CD8-positive, alpha-beta memory T cell (primary cell): Measurements from ENCODE around the gene APEH. TPM values are rescaled to one million over a fixed set of nuclear protein-coding genes. Genes with fewer than 3 reads are reported as not detected.

ENCODE experiments used
- CTCF ChIA-PET: fragments of 350-600 bp; sonication (Branson Sonifier 250); formaldehyde crosslinking; loops from one replicate; lab custom pipeline; 2021; ENCODE audit warnings: antibody characterized with exemption; lab: Charles Lee
- POLR2A ChIA-PET: fragments of 350-600 bp; sonication (Branson Sonifier 250); formaldehyde crosslinking; loops from one replicate; lab custom pipeline; 2021; ENCODE audit warnings: antibody characterized with exemption; lab: Charles Lee
- DNase-seq, 5 donors: peaks; one replicate each; pipeline versions ENCODE4 v3.0.0 to v3.0.0-alpha.2; 2020 to 2022; ENCODE audit warnings: mixed read lengths in 1 of 5
- H3K27ac ChIP-seq: one replicate; pipeline ENCODE4 v1.7.0; 2013; ENCODE audit warnings: low read depth, mild to moderate bottlenecking, low read length, moderate library complexity
- H3K27me3 ChIP-seq: 2 replicates; pipeline ENCODE4 v1.7.0; 2013; ENCODE audit warnings: low read length, mild to moderate bottlenecking; ENCODE audit not compliant: insufficient read depth, poor library complexity, severe bottlenecking
- H3K36me3 ChIP-seq: 2 replicates; pipeline ENCODE4 v1.7.0; 2013; ENCODE audit warnings: mild to moderate bottlenecking, low read length, moderate library complexity; ENCODE audit not compliant: insufficient read depth
- H3K4me1 ChIP-seq: 2 replicates; pipeline ENCODE4 v1.7.0; 2013; ENCODE audit warnings: mild to moderate bottlenecking, low read length, moderate library complexity; ENCODE audit not compliant: insufficient read depth
- H3K4me3 ChIP-seq: 2 replicates; pipeline ENCODE4 v1.7.0; 2013; ENCODE audit warnings: mild to moderate bottlenecking, low read length
- H3K9me3 ChIP-seq: 2 replicates; pipeline ENCODE4 v1.7.0; 2013; ENCODE audit warnings: mild to moderate bottlenecking, low read length
- H3K27ac Mint-ChIP-seq, 8 donors: one replicate each; pipeline ENCODE4 v1.8.0; 2020 to 2021; ENCODE audit warnings: mixed read lengths in 8 of 8, mild to moderate bottlenecking in 6 of 8, inconsistent platforms in 3 of 8, moderate library complexity in 3 of 8
- H3K27me3 Mint-ChIP-seq, 2 donors: one replicate each; pipeline ENCODE4 v1.8.0; 2020 to 2021; ENCODE audit warnings: mixed read lengths in 2 of 2, mild to moderate bottlenecking in 1 of 2, moderate library complexity in 1 of 2
- H3K36me3 Mint-ChIP-seq, 3 donors: one replicate each; pipeline ENCODE4 v1.8.0; 2020 to 2021; ENCODE audit warnings: mixed read lengths in 3 of 3, inconsistent platforms in 1 of 3, mild to moderate bottlenecking in 1 of 3
- H3K4me1 Mint-ChIP-seq, 3 donors: one replicate each; pipeline ENCODE4 v1.8.0; 2020 to 2021; ENCODE audit warnings: mixed read lengths in 3 of 3, inconsistent platforms in 1 of 3, mild to moderate bottlenecking in 1 of 3
- H3K4me3 Mint-ChIP-seq, 7 donors: one replicate each; pipeline ENCODE4 v1.8.0; 2020 to 2021; ENCODE audit warnings: mixed read lengths in 7 of 7, mild to moderate bottlenecking in 6 of 7, moderate library complexity in 4 of 7, inconsistent platforms in 2 of 7
- H3K9me3 Mint-ChIP-seq, 5 donors: one replicate each; pipeline ENCODE4 v1.8.0; 2020 to 2022; ENCODE audit warnings: mixed read lengths in 5 of 5, mild to moderate bottlenecking in 3 of 5, moderate library complexity in 2 of 5, inconsistent platforms in 1 of 5
- polyA plus RNA-seq: library from polyadenylated mRNA; unstranded; fragments of 300-500 nt; fragmentation: Illumina TruSeq; gene quantifications from one replicate; pipeline ENCODE4 v1.2.3, GENCODE V29; 2021
- total RNA-seq, 2 experiments: library from RNA; stranded (reverse); gene quantifications; one replicate each; pipeline ENCODE4 v1.2.3, GENCODE V29; 2021

APEH gene
- total and polyA plus RNA-seq, 3 experiments from 2014 or later: 119 to 194 (median 190) TPM

- no peak overlapping the region for H3K4me3 ChIP-seq
- no peaks in the 10 kb centered on the region for H3K9me3 Mint-ChIP-seq
- ChIA-PET CTCF (interaction anchor here (1.0 to 2.0 kb wide), 2 partner anchors 80 to 117 kb away, joined by 3 to 8 read pairs; no protein-coding TSS in a partner anchor), POLR2A (no interaction called here)
- peaks cover 30 to 52% (median 41%) of the 10 kb centered on the region in 3 donors for H3K4me1 Mint-ChIP-seq
- H3K36me3 ChIP-seq: no peaks in the 10 kb centered on the region
- H3K27ac Mint-ChIP-seq: peak overlapping the region; percentile 36 to 99 (median 97)
- no peak for DNase-seq
- H3K27me3 Mint-ChIP-seq: peaks cover 0 to 2% of the 10 kb centered on the region in 2 donors
- peak overlapping the region; percentile 91 to 96 (median 95) for H3K4me3 Mint-ChIP-seq
- H3K36me3 Mint-ChIP-seq: peaks cover 0 to 47% (median 0%) of the 10 kb centered on the region in 3 donors
- H3K27ac ChIP-seq: peak overlapping the region; percentile 97
- no peaks in the 10 kb centered on the region for H3K9me3 ChIP-seq
- H3K27me3 ChIP-seq: no peaks in the 10 kb centered on the region
- H3K4me1 ChIP-seq: peaks cover 21% of the 10 kb centered on the region
These were observed 48.0 kb downstream of the APEH start for GRCh38 chr3:49721896-49722781.

- ChIA-PET POLR2A (no interaction called here), CTCF (interaction anchor here (1.0 kb wide), 1 partner anchor 116 kb away, joined by 3 read pairs; no protein-coding TSS in a partner anchor)
- Histone ChIP-seq H3K36me3 (no peaks in the 10 kb centered on the region), H3K27ac (peak overlapping the region; percentile 97), H3K4me3 (peak overlapping the region; percentile 99), H3K9me3 (no peaks in the 10 kb centered on the region), H3K4me1 (peaks cover 21% of the 10 kb centered on the region), H3K27me3 (no peaks in the 10 kb centered on the region)
- DNase-seq: no peak
- Mint-ChIP-seq H3K27me3 (peaks cover 0 to 2% of the 10 kb centered on the region in 2 donors), H3K36me3 (peaks cover 0 to 55% (median 0%) of the 10 kb centered on the region in 3 donors), H3K27ac (peak overlapping the region; percentile 92 to 99 (median 98)), H3K4me1 (peaks cover 30 to 52% (median 41%) of the 10 kb centered on the region in 3 donors), H3K4me3 (peak overlapping the region; percentile 91 to 96 (median 95)), H3K9me3 (no peaks in the 10 kb centered on the region)
These were observed 48.7 kb downstream of the APEH start for GRCh38 chr3:49722896-49723295.

- peak overlapping the region; percentile 91 to 96 (median 95) for H3K4me3 Mint-ChIP-seq
- peak; percentile 36 to 73 (median 51) for DNase-seq
- peaks cover 0 to 58% (median 0%) of the 10 kb centered on the region in 3 donors for H3K36me3 Mint-ChIP-seq
- Histone ChIP-seq H3K27ac (peak overlapping the region; percentile 97), H3K9me3 (no peaks in the 10 kb centered on the region), H3K36me3 (no peaks in the 10 kb centered on the region), H3K27me3 (no peaks in the 10 kb centered on the region), H3K4me1 (peaks cover 21% of the 10 kb centered on the region), H3K4me3 (peak overlapping the region; percentile 99)
- POLR2A ChIA-PET: no interaction called here
- CTCF ChIA-PET: interaction anchor here (1.0 to 1.3 kb wide), 4 partner anchors 20 to 183 kb away, joined by 3 read pairs; no protein-coding TSS in a partner anchor
- peaks cover 30 to 52% (median 41%) of the 10 kb centered on the region in 3 donors for H3K4me1 Mint-ChIP-seq
- H3K27ac Mint-ChIP-seq: peak overlapping the region; percentile 92 to 99 (median 98)
- peaks cover 0 to 2% of the 10 kb centered on the region in 2 donors for H3K27me3 Mint-ChIP-seq
- H3K9me3 Mint-ChIP-seq: no peaks in the 10 kb centered on the region
These were observed 49.1 kb downstream of the APEH start for GRCh38 chr3:49723296-49723627.

GRCh38 chr3:49723628-49724551, 49.7 kb downstream of the APEH start, which contains the start of gene GMPPB:
GMPPB (minus strand) TSS chr3:49723951; CDS start chr3:49723726, 225 bp downstream.
- Mint-ChIP-seq H3K9me3 (no peaks in the 10 kb centered on the region), H3K27ac (peak within 1 kb of the TSS; percentile 92 to 99 (median 98)), H3K36me3 (peaks cover 0 to 64% (median 0%) of the 10 kb centered on the region in 3 donors), H3K4me1 (peaks cover 25 to 47% (median 36%) of the 10 kb centered on the region in 3 donors), H3K4me3 (peak within 1 kb of the TSS; percentile 91 to 96 (median 95)), H3K27me3 (peaks cover 0 to 2% of the 10 kb centered on the region in 2 donors)
- Histone ChIP-seq H3K9me3 (no peaks in the 10 kb centered on the region), H3K4me1 (peaks cover 21% of the 10 kb centered on the region), H3K4me3 (peak within 1 kb of the TSS; percentile 99), H3K36me3 (no peaks in the 10 kb centered on the region), H3K27me3 (no peaks in the 10 kb centered on the region), H3K27ac (peak within 1 kb of the TSS; percentile 97)
- ChIA-PET CTCF (interaction anchor here (0.7 to 1.3 kb wide), 5 partner anchors 21 to 184 kb away, joined by 3 read pairs; no protein-coding TSS in a partner anchor), POLR2A (interaction anchor here (0.6 kb wide), 1 partner anchor 45 kb away, joined by 3 read pairs; no protein-coding TSS in a partner anchor)
- DNase-seq: peak; percentile 88 to 92 (median 90)

GRCh38 chr3:49724586-49724985, 50.4 kb downstream of the APEH start:
- Histone ChIP-seq H3K36me3 (no peaks in the 10 kb centered on the region), H3K4me1 (peaks cover 21% of the 10 kb centered on the region), H3K4me3 (peak overlapping the region; percentile 99), H3K27ac (peak overlapping the region; percentile 97), H3K27me3 (no peaks in the 10 kb centered on the region), H3K9me3 (no peaks in the 10 kb centered on the region)
- Mint-ChIP-seq H3K4me3 (peak overlapping the region; percentile 91 to 96 (median 95)), H3K4me1 (peaks cover 22 to 41% (median 29%) of the 10 kb centered on the region in 3 donors), H3K27me3 (peaks cover 0 to 4% of the 10 kb centered on the region in 2 donors), H3K27ac (peak overlapping the region; percentile 88 to 99 (median 98)), H3K36me3 (peaks cover 0 to 62% (median 0%) of the 10 kb centered on the region in 3 donors), H3K9me3 (no peaks in the 10 kb centered on the region)
- DNase-seq: peak in 4 of 5 donors; percentile 30 to 69 (median 36)
- ChIA-PET CTCF (interaction anchor here (0.7 to 1.3 kb wide), 4 partner anchors 21 to 184 kb away, joined by 3 read pairs; no protein-coding TSS in a partner anchor), POLR2A (interaction anchor here (0.6 kb wide), 1 partner anchor 44 kb away, joined by 3 read pairs; no protein-coding TSS in a partner anchor)

DNA sequence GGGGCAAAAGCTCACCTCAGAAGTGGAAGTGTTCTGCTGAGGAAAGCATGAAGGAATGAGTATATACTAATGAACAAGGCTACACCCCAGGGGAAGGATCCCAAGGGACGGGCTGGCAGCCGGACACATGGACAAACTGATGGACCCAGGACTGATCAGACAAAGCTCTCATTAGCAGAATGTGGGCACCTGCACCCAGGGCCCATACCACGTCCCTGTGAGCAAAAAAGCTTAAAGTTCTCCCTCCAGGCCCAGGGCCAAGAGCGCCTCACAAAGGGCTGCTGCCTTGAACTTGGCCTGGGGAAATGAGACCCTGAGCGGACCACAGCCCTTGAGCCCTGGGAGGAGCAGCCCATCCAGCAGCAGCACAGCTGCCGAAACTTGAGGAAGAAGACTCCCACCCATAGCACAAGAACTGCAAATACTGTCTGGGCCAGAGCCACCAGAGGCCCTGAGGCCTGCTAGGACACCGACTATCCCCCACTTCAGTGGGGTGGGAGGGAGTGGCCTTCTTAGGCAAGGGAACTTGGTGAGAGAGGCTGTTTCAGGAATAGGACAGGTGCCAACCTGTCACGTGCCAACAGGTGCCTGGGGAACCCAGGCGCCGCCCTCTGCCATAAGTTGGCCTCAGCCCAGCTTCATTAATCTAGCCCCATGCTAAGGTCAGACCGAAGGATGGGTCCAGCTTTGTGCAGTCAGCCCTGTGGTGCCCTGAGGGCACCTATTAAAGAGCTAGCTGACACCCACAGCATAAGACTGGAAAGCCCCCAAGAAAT, 51.9 kb downstream of the APEH start:
- H3K9me3 ChIP-seq: no peaks in the 10 kb centered on the region
- H3K4me3 ChIP-seq: no peak overlapping the region
- peaks cover under 1% of the 10 kb centered on the region for H3K36me3 ChIP-seq
- peaks cover 0 to 63% (median 1%) of the 10 kb centered on the region in 3 donors for H3K36me3 Mint-ChIP-seq
- peaks cover 14 to 26% (median 18%) of the 10 kb centered on the region in 3 donors for H3K4me1 Mint-ChIP-seq
- no peaks in the 10 kb centered on the region for H3K27me3 ChIP-seq
- H3K4me3 Mint-ChIP-seq: peak overlapping the region in 1 of 7 donors; percentile 58
- no peak overlapping the region for H3K27ac ChIP-seq
- peaks cover 0 to 4% of the 10 kb centered on the region in 2 donors for H3K27me3 Mint-ChIP-seq
- ChIA-PET CTCF (no interaction called here), POLR2A (interaction anchor here (0.6 kb wide), 1 partner anchor 1012 kb away, joined by 4 read pairs; no protein-coding TSS in a partner anchor)
- H3K27ac Mint-ChIP-seq: peak overlapping the region in 4 of 8 donors; percentile 29 to 98 (median 73)
- peaks cover 21% of the 10 kb centered on the region for H3K4me1 ChIP-seq
- no peaks in the 10 kb centered on the region for H3K9me3 Mint-ChIP-seq
- DNase-seq: no peak
